ENCODE measurements around the gene TBX1. TPM values are rescaled to one million over a fixed set of nuclear protein-coding genes. Genes with fewer than 3 reads are reported as not detected.

The TBX1 gene
- total RNA-seq, 3 donors from 2014 or later: 0.96 to 9.2 (median 2.9) TPM

DNA sequence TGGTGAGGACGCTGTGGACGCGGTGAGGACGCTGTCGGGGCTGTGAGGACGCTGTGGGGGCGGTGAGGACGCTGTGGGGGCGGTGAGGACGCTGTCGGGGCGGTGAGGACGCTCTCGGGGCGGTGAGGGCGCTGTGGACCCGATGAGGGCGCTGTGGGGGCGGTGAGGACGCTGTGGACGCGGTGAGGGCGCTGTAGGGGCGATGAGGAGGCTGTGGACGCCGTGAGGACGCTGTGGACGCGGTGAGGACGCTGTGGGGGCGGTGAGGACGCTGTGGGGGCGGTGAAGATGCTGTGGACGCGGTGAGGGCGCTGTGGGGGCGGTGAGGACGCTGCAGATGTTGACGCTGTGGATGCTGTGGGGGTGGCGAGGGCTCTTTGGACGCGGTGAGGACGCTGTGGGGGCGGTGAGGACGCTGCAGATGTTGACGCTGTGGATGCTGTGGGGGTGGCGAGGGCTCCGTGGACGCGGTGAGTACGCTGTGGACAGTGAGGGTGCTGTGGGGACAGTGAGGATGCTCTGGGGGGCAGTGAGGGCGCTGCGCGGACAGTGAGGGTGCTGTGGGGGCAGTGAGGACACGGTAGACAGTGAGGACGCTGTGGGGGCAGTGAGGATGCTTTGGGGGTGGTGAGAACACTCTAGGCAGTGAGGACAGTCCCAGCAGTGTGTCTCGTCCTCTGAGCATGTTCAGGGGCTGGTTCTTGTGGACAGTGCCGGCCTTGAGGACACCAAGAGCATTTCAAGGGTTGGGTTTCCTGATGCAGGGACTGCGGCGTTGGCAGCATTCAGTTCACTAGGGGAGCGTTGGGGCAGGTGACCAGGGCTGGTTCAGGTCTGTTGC, 33.0 kb upstream of the TBX1 start:
- no peaks in the 10 kb centered on the region for H3K9me3 ChIP-seq
- intact Hi-C loops (cut with DNase I; ENCODE audit: low total_unique reads): loop anchor here (5.0 kb wide), 1 partner anchor 175 kb away; no protein-coding TSS in a partner anchor
- no peaks in the 10 kb centered on the region for H3K27me3 ChIP-seq

DNA sequence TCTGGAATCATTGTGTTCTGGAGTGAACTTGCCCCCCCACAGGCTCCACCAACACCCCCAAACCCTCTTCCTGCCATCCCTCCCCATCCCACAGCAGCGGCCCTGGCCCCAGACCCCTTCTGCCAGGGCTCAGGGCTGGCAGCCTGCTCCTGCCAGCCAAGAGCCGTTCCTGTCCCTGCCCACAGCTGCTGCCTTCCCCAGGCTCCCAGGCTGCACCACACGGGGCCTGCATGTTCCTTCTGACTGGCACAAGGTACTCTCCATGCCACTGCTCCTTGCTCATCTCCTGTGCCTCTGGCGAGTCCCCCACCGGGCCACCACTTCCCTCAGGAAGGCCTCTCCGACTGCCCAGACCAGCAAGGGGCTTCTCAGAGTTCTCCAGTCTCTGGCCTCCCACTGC, 32.3 kb upstream of the TBX1 start:
- H3K27me3 ChIP-seq: no peaks in the 10 kb centered on the region
- H3K9me3 ChIP-seq: no peaks in the 10 kb centered on the region
- TF ChIP-seq POLR2A (IDR thresholded peaks at IDR 0.05): no peak
- TF ChIP-seq POLR2AphosphoS5 (IDR thresholded peaks at IDR 0.05): no peak
- TF ChIP-seq, protein P1, sequence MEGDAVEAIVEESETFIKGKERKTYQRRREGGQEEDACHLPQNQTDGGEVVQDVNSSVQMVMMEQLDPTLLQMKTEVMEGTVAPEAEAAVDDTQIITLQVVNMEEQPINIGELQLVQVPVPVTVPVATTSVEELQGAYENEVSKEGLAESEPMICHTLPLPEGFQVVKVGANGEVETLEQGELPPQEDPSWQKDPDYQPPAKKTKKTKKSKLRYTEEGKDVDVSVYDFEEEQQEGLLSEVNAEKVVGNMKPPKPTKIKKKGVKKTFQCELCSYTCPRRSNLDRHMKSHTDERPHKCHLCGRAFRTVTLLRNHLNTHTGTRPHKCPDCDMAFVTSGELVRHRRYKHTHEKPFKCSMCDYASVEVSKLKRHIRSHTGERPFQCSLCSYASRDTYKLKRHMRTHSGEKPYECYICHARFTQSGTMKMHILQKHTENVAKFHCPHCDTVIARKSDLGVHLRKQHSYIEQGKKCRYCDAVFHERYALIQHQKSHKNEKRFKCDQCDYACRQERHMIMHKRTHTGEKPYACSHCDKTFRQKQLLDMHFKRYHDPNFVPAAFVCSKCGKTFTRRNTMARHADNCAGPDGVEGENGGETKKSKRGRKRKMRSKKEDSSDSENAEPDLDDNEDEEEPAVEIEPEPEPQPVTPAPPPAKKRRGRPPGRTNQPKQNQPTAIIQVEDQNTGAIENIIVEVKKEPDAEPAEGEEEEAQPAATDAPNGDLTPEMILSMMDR (IDR thresholded peaks at IDR 0.05): no peak
- H3K4me1 ChIP-seq: no peaks in the 10 kb centered on the region
- no peak overlapping the region for H3K27ac ChIP-seq
- intact Hi-C loops (cut with DNase I; ENCODE audit: low total_unique reads): loop anchor here (5.0 kb wide), 1 partner anchor 174 kb away; no protein-coding TSS in a partner anchor
- no peaks in the 10 kb centered on the region for H3K36me3 ChIP-seq
- no peak overlapping the region for H3K4me3 ChIP-seq
- no peak for DNase-seq (ENCODE audit: low spot score in 2 of 2)

More for the DNA sequence above, 33.0 kb upstream of the TBX1 start:
- no peaks in the 10 kb centered on the region for H3K36me3 ChIP-seq
- no peaks in the 10 kb centered on the region for H3K4me1 ChIP-seq
- H3K27ac ChIP-seq: no peak overlapping the region
- H3K4me3 ChIP-seq: no peak overlapping the region
- DNase-seq (ENCODE audit: low spot score in 2 of 2): no peak
- TF ChIP-seq, protein P1 (IDR thresholded peaks at IDR 0.05): no peak
- TF ChIP-seq POLR2AphosphoS5 (IDR thresholded peaks at IDR 0.05) (no peak), POLR2A (IDR thresholded peaks at IDR 0.05) (no peak)

DNA sequence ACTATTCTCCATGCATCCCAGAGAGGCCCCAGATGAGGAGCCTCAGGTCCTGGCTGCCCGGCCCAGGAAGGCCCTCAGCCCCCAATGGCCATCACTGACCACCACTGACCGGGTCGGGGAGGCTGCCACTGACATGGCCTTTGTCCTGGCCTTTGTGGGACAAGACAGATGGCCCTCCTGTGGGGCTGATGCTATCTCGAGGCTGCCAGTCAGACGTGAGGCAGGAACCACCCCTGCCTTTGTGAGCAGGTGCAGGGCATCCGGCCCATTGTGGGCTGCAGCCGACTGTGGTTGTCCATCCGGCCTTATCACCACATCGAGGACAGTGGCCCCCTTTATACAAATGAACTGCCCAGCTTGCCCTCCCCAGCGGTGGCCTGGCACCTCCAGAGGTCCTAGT, 31.7 kb upstream of the TBX1 start:
- intact Hi-C loops (cut with DNase I; ENCODE audit: low total_unique reads): loop anchor here (5.0 kb wide), 1 partner anchor 173 kb away; no protein-coding TSS in a partner anchor
- Histone ChIP-seq H3K4me3 (no peak overlapping the region), H3K4me1 (no peaks in the 10 kb centered on the region), H3K27ac (no peak overlapping the region), H3K27me3 (no peaks in the 10 kb centered on the region), H3K9me3 (no peaks in the 10 kb centered on the region), H3K36me3 (no peaks in the 10 kb centered on the region)
- no peak for TF ChIP-seq POLR2AphosphoS5 (IDR thresholded peaks at IDR 0.05)
- TF ChIP-seq POLR2A (IDR thresholded peaks at IDR 0.05): no peak
- TF ChIP-seq, protein P1 (IDR thresholded peaks at IDR 0.05): no peak
- DNase-seq (ENCODE audit: low spot score in 2 of 2): no peak

DNA sequence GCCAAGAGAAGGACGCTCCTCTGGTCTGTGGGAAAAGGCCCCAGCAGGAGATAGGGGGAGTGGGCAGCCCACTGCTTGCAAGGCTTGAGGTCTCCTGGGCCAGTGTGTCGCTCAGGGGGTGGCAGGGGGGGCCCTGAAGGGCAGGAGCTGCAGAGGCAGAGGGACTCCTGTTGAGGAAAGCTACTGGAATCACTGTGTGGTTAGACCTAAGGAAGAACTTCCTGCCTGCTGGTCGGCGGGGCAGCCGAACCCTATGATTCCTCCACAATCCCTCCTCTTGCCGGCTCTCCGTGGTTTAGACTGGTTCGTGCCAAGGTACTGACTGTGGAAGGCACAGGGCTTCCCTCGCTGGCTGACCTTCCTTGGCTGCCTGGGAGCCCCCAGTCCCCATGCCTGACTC, 31.1 kb upstream of the TBX1 start:
- no peak for DNase-seq (ENCODE audit: low spot score in 2 of 2)
- Histone ChIP-seq H3K27ac (no peak overlapping the region), H3K9me3 (no peaks in the 10 kb centered on the region), H3K36me3 (no peaks in the 10 kb centered on the region), H3K4me3 (no peak overlapping the region), H3K4me1 (no peaks in the 10 kb centered on the region), H3K27me3 (no peaks in the 10 kb centered on the region)
- intact Hi-C loops (cut with DNase I; ENCODE audit: low total_unique reads): loop anchor here (5.0 kb wide), 1 partner anchor 173 kb away; no protein-coding TSS in a partner anchor
- TF ChIP-seq, protein P1 (IDR thresholded peaks at IDR 0.05): no peak
- TF ChIP-seq POLR2A (IDR thresholded peaks at IDR 0.05): no peak
- TF ChIP-seq POLR2AphosphoS5 (IDR thresholded peaks at IDR 0.05): no peak

DNA sequence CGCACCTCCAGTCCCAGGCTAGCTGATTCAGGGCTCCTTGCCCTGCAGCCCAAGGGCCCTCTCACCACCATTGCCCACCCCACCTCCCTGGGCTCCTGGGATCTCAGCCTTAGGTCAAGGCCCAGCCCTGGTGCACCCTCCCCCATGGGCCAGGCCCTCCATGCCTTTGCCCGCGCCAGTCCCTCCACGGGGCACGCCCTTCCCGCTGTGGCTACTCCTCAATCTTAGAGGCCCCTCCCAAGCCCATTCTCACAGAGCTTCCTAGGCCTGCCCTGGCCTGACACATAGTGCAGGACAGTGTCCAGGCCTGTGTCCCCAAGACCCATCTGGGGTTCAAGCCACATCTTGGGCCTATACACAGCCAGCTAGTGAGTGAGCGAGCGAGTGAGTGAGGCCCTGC, 30.4 kb upstream of the TBX1 start:
- no peak for DNase-seq (ENCODE audit: low spot score in 2 of 2)
- H3K36me3 ChIP-seq: no peaks in the 10 kb centered on the region
- TF ChIP-seq POLR2A (IDR thresholded peaks at IDR 0.05) (no peak), POLR2AphosphoS5 (IDR thresholded peaks at IDR 0.05) (no peak)
- TF ChIP-seq, protein P1 (IDR thresholded peaks at IDR 0.05): no peak
- H3K4me3 ChIP-seq: no peak overlapping the region
- H3K27ac ChIP-seq: no peak overlapping the region
- H3K9me3 ChIP-seq: no peaks in the 10 kb centered on the region
- H3K4me1 ChIP-seq: no peaks in the 10 kb centered on the region
- H3K27me3 ChIP-seq: no peaks in the 10 kb centered on the region
- intact Hi-C loops (cut with DNase I; ENCODE audit: low total_unique reads): loop anchor here (5.0 kb wide), 2 partner anchors 187 to 382 kb away; no protein-coding TSS in a partner anchor
